ENCODE results near the gene IL1F10. TPM values are rescaled to one million over a fixed set of nuclear protein-coding genes. Genes with fewer than 3 reads are reported as not detected.

IL1F10 gene
- total and polyA plus RNA-seq, 2 of the 13 experiments (the other 11 are each of a cell fraction or from before 2014, with no cell fraction given), result not detected

GRCh38 chr2:113114224-113114945 is 46.6 kb downstream of the IL1F10 start (continued):
- no peak for TF ChIP-seq RFXAP (CRISPR knock-in tag; IDR thresholded peaks at IDR 0.05; ENCODE audit: borderline replicate concordance)
- 0 out of 2 replicates have a peak, but pooled peaks have one; percentile 29 for TF ChIP-seq ZNF317 (CRISPR knock-in tag; IDR thresholded peaks at IDR 0.05)
- TF ChIP-seq KAT7 (CRISPR knock-in tag; IDR thresholded peaks at IDR 0.05; ENCODE audit: borderline replicate concordance), result no peak
- no peak for TF ChIP-seq ELF1 (CRISPR knock-in tag; IDR thresholded peaks at IDR 0.05)
- peak; percentile 61; the same call in 1 of the 2 replicates for TF ChIP-seq TFAP4 (IDR thresholded peaks at IDR 0.05; ENCODE audit: borderline replicate concordance, low read depth)
- TF ChIP-seq AKNA (CRISPR knock-in tag; IDR thresholded peaks at IDR 0.05; ENCODE audit: borderline replicate concordance), result no peak
- no peak for TF ChIP-seq KDM5B (CRISPR knock-in tag; IDR thresholded peaks at IDR 0.05; ENCODE audit: borderline replicate concordance)
- no peak for TF ChIP-seq SOX13 (IDR thresholded peaks at IDR 0.05)
- TF ChIP-seq SOX13 (CRISPR knock-in tag; conservative IDR thresholded peaks at IDR 0.05 in 1 of 2, IDR thresholded peaks at IDR 0.05 in 1 of 2), result no peak
- peak; percentile 52; the same call in 1 of the 2 replicates for TF ChIP-seq ZNF501 (CRISPR knock-in tag; IDR thresholded peaks at IDR 0.05)
- TF ChIP-seq SMARCE1 (IDR thresholded peaks at IDR 0.05; ENCODE audit: borderline replicate concordance), result no peak
- TF ChIP-seq ZNF607 (CRISPR knock-in tag; IDR thresholded peaks at IDR 0.05; ENCODE audit: borderline replicate concordance), result 0 out of 2 replicates have a peak, but pooled peaks have one; percentile 54
- TF ChIP-seq CREB1 (IDR thresholded peaks at IDR 0.05), result no peak
- no peak for TF ChIP-seq CREB1 (CRISPR knock-in tag; IDR thresholded peaks at IDR 0.05)
- TF ChIP-seq SMARCC2 (IDR thresholded peaks at IDR 0.05), result no peak
- no peak for TF ChIP-seq THAP11 (CRISPR knock-in tag; IDR thresholded peaks at IDR 0.05)
- TF ChIP-seq SOX6 (IDR thresholded peaks at IDR 0.05), result no peak
- peak; percentile 21; the same call in 1 of the 2 replicates for TF ChIP-seq SOX6 (CRISPR knock-in tag; IDR thresholded peaks at IDR 0.05)
- TF ChIP-seq ZNF292 (CRISPR knock-in tag; IDR thresholded peaks at IDR 0.05; ENCODE audit: borderline replicate concordance, low read depth), result peak; percentile 22; the same call in 1 of the 2 replicates

Data from HepG2 (cell line).